Measurements from ENCODE around the gene GEN1.

DNA sequence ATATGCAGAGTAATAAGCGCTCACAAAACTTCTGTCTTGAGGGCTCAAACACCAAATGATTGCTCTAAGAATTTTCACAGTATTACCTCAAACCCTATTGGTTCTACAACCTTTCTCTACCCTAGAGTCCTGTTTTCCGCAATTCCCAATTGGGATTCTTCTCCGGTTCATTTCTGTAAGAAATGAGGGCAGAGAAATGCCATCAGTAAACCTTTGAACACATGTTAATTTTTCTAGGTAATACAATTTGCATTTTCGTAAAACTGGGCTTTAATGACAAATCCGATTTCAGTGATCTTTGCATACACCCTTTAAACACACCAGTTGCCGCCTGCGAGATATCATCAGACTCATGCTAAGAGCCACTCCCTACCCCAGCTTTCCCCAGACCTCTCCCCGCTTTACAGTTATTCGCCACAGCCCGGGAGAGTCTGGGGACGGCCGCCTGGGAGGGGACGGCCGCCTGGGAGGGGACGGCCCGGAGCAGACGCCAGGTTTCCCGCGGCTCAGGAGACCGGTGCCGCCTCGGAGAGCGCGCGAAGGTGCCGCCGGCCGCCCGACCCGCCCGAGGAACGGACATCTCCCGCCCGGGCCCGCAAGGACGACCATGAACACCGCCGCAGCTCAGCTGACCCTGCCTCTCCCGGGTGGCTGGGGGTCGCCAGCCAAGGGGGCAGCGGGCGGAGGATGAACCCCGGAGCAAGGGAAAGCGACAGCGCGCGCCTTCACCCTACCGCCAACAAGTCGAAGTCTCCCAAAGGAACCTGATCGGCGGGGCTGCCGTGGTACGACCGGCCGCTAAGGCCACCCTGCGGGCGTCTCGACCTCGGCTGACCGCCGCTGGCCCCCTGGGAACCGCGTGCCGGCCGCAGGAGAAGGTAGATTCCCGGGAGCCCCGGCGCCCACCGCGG lies 791 bp upstream of the GEN1 start:
- 0 out of 2 replicates have a peak, but pooled peaks have one; percentile 15 for TF ChIP-seq JUNB (CRISPR knock-in tag; IDR thresholded peaks at IDR 0.05; ENCODE audit: borderline replicate concordance)
- TF ChIP-seq, protein P1, sequence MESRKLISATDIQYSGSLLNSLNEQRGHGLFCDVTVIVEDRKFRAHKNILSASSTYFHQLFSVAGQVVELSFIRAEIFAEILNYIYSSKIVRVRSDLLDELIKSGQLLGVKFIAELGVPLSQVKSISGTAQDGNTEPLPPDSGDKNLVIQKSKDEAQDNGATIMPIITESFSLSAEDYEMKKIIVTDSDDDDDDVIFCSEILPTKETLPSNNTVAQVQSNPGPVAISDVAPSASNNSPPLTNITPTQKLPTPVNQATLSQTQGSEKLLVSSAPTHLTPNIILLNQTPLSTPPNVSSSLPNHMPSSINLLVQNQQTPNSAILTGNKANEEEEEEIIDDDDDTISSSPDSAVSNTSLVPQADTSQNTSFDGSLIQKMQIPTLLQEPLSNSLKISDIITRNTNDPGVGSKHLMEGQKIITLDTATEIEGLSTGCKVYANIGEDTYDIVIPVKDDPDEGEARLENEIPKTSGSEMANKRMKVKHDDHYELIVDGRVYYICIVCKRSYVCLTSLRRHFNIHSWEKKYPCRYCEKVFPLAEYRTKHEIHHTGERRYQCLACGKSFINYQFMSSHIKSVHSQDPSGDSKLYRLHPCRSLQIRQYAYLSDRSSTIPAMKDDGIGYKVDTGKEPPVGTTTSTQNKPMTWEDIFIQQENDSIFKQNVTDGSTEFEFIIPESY (CRISPR knock-in tag; IDR thresholded peaks at IDR 0.05): no peak
- TF ChIP-seq, protein P2, sequence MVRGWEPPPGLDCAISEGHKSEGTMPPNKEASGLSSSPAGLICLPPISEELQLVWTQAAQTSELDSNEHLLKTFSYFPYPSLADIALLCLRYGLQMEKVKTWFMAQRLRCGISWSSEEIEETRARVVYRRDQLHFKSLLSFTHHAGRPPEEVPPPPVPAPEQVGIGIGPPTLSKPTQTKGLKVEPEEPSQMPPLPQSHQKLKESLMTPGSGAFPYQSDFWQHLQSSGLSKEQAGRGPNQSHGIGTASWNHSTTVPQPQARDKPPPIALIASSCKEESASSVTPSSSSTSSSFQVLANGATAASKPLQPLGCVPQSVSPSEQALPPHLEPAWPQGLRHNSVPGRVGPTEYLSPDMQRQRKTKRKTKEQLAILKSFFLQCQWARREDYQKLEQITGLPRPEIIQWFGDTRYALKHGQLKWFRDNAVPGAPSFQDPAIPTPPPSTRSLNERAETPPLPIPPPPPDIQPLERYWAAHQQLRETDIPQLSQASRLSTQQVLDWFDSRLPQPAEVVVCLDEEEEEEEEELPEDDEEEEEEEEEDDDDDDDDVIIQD (CRISPR knock-in tag; IDR thresholded peaks at IDR 0.05; ENCODE audit: low read depth): no peak
- TF ChIP-seq, protein P3, sequence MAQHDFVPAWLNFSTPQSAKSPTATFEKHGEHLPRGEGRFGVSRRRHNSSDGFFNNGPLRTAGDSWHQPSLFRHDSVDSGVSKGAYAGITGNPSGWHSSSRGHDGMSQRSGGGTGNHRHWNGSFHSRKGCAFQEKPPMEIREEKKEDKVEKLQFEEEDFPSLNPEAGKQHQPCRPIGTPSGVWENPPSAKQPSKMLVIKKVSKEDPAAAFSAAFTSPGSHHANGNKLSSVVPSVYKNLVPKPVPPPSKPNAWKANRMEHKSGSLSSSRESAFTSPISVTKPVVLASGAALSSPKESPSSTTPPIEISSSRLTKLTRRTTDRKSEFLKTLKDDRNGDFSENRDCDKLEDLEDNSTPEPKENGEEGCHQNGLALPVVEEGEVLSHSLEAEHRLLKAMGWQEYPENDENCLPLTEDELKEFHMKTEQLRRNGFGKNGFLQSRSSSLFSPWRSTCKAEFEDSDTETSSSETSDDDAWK (CRISPR knock-in tag; IDR thresholded peaks at IDR 0.05): no peak
- TF ChIP-seq MYC (CRISPR knock-in tag; IDR thresholded peaks at IDR 0.05; ENCODE audit: borderline replicate concordance): peak; percentile 84
- TF ChIP-seq, protein P4, sequence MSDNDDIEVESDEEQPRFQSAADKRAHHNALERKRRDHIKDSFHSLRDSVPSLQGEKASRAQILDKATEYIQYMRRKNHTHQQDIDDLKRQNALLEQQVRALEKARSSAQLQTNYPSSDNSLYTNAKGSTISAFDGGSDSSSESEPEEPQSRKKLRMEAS (IDR thresholded peaks at IDR 0.05): peak; percentile 87
- TF ChIP-seq, protein P5, sequence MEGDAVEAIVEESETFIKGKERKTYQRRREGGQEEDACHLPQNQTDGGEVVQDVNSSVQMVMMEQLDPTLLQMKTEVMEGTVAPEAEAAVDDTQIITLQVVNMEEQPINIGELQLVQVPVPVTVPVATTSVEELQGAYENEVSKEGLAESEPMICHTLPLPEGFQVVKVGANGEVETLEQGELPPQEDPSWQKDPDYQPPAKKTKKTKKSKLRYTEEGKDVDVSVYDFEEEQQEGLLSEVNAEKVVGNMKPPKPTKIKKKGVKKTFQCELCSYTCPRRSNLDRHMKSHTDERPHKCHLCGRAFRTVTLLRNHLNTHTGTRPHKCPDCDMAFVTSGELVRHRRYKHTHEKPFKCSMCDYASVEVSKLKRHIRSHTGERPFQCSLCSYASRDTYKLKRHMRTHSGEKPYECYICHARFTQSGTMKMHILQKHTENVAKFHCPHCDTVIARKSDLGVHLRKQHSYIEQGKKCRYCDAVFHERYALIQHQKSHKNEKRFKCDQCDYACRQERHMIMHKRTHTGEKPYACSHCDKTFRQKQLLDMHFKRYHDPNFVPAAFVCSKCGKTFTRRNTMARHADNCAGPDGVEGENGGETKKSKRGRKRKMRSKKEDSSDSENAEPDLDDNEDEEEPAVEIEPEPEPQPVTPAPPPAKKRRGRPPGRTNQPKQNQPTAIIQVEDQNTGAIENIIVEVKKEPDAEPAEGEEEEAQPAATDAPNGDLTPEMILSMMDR (CRISPR knock-in tag; IDR thresholded peaks at IDR 0.05): no peak
- TF ChIP-seq ELF1 (CRISPR knock-in tag; IDR thresholded peaks at IDR 0.05): no peak
- TF ChIP-seq ZNF121 (CRISPR knock-in tag; IDR thresholded peaks at IDR 0.05): no peak
- TF ChIP-seq ZNF839 (CRISPR knock-in tag; IDR thresholded peaks at IDR 0.05; ENCODE audit: borderline replicate concordance): 0 out of 2 replicates have a peak, but pooled peaks have one; percentile 30

Data from HepG2 (cell line).